Measurements from ENCODE around the gene HLF. TPM values are rescaled to one million over a fixed set of nuclear protein-coding genes. Genes with fewer than 3 reads are reported as not detected.

Gene HLF
- total and polyA plus RNA-seq, 2 experiments from 2014 or later: 0.09 TPM; not detected in 1

DNA sequence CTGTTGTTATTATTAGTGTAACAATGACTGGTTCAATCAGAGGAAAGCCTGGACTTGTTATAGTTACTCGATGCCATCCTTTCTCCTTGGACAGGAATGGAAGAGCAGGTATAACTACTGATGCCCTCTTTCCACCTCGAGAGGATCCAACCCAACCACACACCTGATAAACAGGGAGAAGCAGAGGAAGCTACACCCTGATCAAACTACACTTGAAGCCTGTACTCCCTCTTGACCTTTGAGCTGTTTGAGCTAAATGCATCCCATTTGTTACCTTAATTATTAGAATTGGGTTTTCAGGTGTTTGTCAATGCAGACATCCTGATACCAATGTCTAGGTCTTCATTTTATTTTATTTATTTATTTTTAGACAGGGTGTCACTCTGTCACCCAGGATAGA, 23.7 kb upstream of the HLF start:
- DNase-seq: no peak
- 49 to 57% methylated on average over 2 of the region's 2 CpGs for WGBS, 2 experiments (ENCODE audit: low coverage in 1 of 2, low lambda C conversion rate in 2 of 2, missing lambda C conversion rate in 2 of 2)
- Histone ChIP-seq H3K9me2 (ENCODE audit: insufficient read depth) (no peaks in the 10 kb centered on the region), H4K20me1 (ENCODE audit: insufficient read depth) (no peaks in the 10 kb centered on the region), H3K4me2 (ENCODE audit: unreplicated experiment) (no peak overlapping the region), H3K36me3 (ENCODE audit: low read depth) (no peaks in the 10 kb centered on the region), H3K9me3 (ENCODE audit: low read depth) (no peaks in the 10 kb centered on the region), H3K27me3 (replicated peaks; ENCODE audit: insufficient read depth) (peaks cover 26% of the 10 kb centered on the region; the same call in 1 of the 2 replicates), H3K27ac (no peak overlapping the region), H3K4me3 (no peak overlapping the region), H2AFZ (no peak overlapping the region), H3K4me1 (ENCODE audit: insufficient read depth) (peaks cover 15% of the 10 kb centered on the region; the same call in 1 of the 2 replicates), H3F3A (ENCODE audit: insufficient read depth) (peaks cover 8% of the 10 kb centered on the region; the same call in 1 of the 2 replicates), H3K79me2 (ENCODE audit: insufficient read depth) (no peaks in the 10 kb centered on the region), H3K9ac (no peak overlapping the region)
- no peak for TF ChIP-seq EZH2 (IDR thresholded peaks at IDR 0.05; ENCODE audit: insufficient read depth, poor library complexity, severe bottlenecking)
- no peak for TF ChIP-seq EZH2phosphoT487 (IDR thresholded peaks at IDR 0.05; ENCODE audit: insufficient read depth, low read depth)
- in situ Hi-C loops (cut with MboI): no loop called here

- DNase-seq: no peak
- no peak overlapping the region for H3K9ac ChIP-seq
- no peaks in the 10 kb centered on the region for H4K20me1 ChIP-seq (ENCODE audit: insufficient read depth)
- no peak overlapping the region for H2AFZ ChIP-seq
- no peaks in the 10 kb centered on the region for H3K9me2 ChIP-seq (ENCODE audit: insufficient read depth)
- no peaks in the 10 kb centered on the region for H3K9me3 ChIP-seq (ENCODE audit: low read depth)
- TF ChIP-seq EZH2 (IDR thresholded peaks at IDR 0.05; ENCODE audit: insufficient read depth, poor library complexity, severe bottlenecking) (no peak), EZH2phosphoT487 (IDR thresholded peaks at IDR 0.05; ENCODE audit: insufficient read depth, low read depth) (no peak)
- 1 to 2% methylated on average over 2 of the region's 2 CpGs for WGBS, 2 experiments (ENCODE audit: low coverage in 1 of 2, low lambda C conversion rate in 2 of 2, missing lambda C conversion rate in 2 of 2)
- in situ Hi-C loops (cut with MboI): no loop called here
- no peak overlapping the region for H3K27ac ChIP-seq
- H3K79me2 ChIP-seq (ENCODE audit: insufficient read depth): no peaks in the 10 kb centered on the region
- no peak overlapping the region for H3K4me3 ChIP-seq
- peaks cover 11% of the 10 kb centered on the region; the same call in 1 of the 2 replicates for H3K4me1 ChIP-seq (ENCODE audit: insufficient read depth)
- no peaks in the 10 kb centered on the region for H3K36me3 ChIP-seq (ENCODE audit: low read depth)
- no peak overlapping the region for H3K4me2 ChIP-seq (ENCODE audit: unreplicated experiment)
- H3F3A ChIP-seq (ENCODE audit: insufficient read depth): peaks cover 3% of the 10 kb centered on the region; the same call in 1 of the 2 replicates
- peaks cover 16% of the 10 kb centered on the region; the same call in 1 of the 2 replicates for H3K27me3 ChIP-seq (replicated peaks; ENCODE audit: insufficient read depth)
Observed at GRCh38 chr17:55242476-55242875, 22.3 kb upstream of the HLF start.

- 19 to 26% methylated on average over 3 of the region's 3 CpGs for WGBS, 2 experiments (ENCODE audit: low coverage in 1 of 2, low lambda C conversion rate in 2 of 2, missing lambda C conversion rate in 2 of 2)
- no peaks in the 10 kb centered on the region for H3K4me1 ChIP-seq (ENCODE audit: insufficient read depth)
- H4K20me1 ChIP-seq (ENCODE audit: insufficient read depth): no peaks in the 10 kb centered on the region
- no peaks in the 10 kb centered on the region for H3K79me2 ChIP-seq (ENCODE audit: insufficient read depth)
- H2AFZ ChIP-seq: no peak overlapping the region
- no peak overlapping the region for H3K27ac ChIP-seq
- H3K4me3 ChIP-seq: no peak overlapping the region
- no peak for TF ChIP-seq EZH2phosphoT487 (IDR thresholded peaks at IDR 0.05; ENCODE audit: insufficient read depth, low read depth)
- TF ChIP-seq EZH2 (IDR thresholded peaks at IDR 0.05; ENCODE audit: insufficient read depth, poor library complexity, severe bottlenecking): no peak
- H3K36me3 ChIP-seq (ENCODE audit: low read depth): no peaks in the 10 kb centered on the region
- no peak for DNase-seq
- in situ Hi-C loops (cut with MboI): no loop called here
- no peak overlapping the region for H3K4me2 ChIP-seq (ENCODE audit: unreplicated experiment)
- H3K27me3 ChIP-seq (replicated peaks; ENCODE audit: insufficient read depth): peaks cover 16% of the 10 kb centered on the region; the same call in 1 of the 2 replicates
- no peak overlapping the region for H3K9ac ChIP-seq
- H3K9me3 ChIP-seq (ENCODE audit: low read depth): no peaks in the 10 kb centered on the region
- H3K9me2 ChIP-seq (ENCODE audit: insufficient read depth): no peaks in the 10 kb centered on the region
- H3F3A ChIP-seq (ENCODE audit: insufficient read depth): no peaks in the 10 kb centered on the region
Observed at GRCh38 chr17:55245986-55246385, 18.8 kb upstream of the HLF start.

GRCh38 chr17:55246583-55246982, 18.2 kb upstream of the HLF start:
- no peak overlapping the region for H3K27ac ChIP-seq
- DNase-seq: no peak
- no peaks in the 10 kb centered on the region for H3F3A ChIP-seq (ENCODE audit: insufficient read depth)
- H3K4me1 ChIP-seq (ENCODE audit: insufficient read depth): no peaks in the 10 kb centered on the region
- H3K9me3 ChIP-seq (ENCODE audit: low read depth): no peaks in the 10 kb centered on the region
- no peaks in the 10 kb centered on the region for H3K36me3 ChIP-seq (ENCODE audit: low read depth)
- no peak overlapping the region for H2AFZ ChIP-seq
- in situ Hi-C loops (cut with MboI): no loop called here
- H3K79me2 ChIP-seq (ENCODE audit: insufficient read depth): no peaks in the 10 kb centered on the region
- H3K9me2 ChIP-seq (ENCODE audit: insufficient read depth): no peaks in the 10 kb centered on the region
- peaks cover 16% of the 10 kb centered on the region; the same call in 1 of the 2 replicates for H3K27me3 ChIP-seq (replicated peaks; ENCODE audit: insufficient read depth)
- no peak overlapping the region for H3K4me2 ChIP-seq (ENCODE audit: unreplicated experiment)
- H3K9ac ChIP-seq: no peak overlapping the region
- 21 to 22% methylated on average over 1 of the region's 1 CpG for WGBS, 2 experiments (ENCODE audit: low coverage in 1 of 2, low lambda C conversion rate in 2 of 2, missing lambda C conversion rate in 2 of 2)
- no peaks in the 10 kb centered on the region for H4K20me1 ChIP-seq (ENCODE audit: insufficient read depth)
- TF ChIP-seq EZH2phosphoT487 (IDR thresholded peaks at IDR 0.05; ENCODE audit: insufficient read depth, low read depth): no peak
- TF ChIP-seq EZH2 (IDR thresholded peaks at IDR 0.05; ENCODE audit: insufficient read depth, poor library complexity, severe bottlenecking): no peak
- no peak overlapping the region for H3K4me3 ChIP-seq

DNA sequence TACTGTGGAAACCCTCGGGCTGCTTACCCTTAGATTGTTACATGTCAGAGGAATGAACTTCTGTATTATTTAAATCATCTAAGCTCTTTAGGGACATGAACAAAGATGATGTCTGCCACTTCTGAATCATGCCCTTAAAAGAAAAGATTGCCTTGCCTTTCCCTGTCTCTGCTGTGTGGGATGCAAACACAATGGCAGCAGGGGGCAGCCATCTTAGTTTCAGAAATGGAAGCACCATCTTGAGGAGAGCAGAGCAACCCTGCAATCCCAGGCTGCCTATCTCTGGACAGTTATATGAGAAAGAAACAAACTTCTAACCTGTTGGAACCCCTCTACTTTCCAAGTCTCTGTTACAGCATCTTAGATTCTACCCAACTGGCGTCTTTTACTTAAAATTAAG, 16.7 kb upstream of the HLF start:
- no peak for TF ChIP-seq EZH2phosphoT487 (IDR thresholded peaks at IDR 0.05; ENCODE audit: insufficient read depth, low read depth)
- no peak for TF ChIP-seq EZH2 (IDR thresholded peaks at IDR 0.05; ENCODE audit: insufficient read depth, poor library complexity, severe bottlenecking)
- WGBS, 2 experiments (ENCODE audit: low coverage in 1 of 2, low lambda C conversion rate in 2 of 2, missing lambda C conversion rate in 2 of 2): 19 to 23% methylated on average over 2 of the region's 2 CpGs

More for the DNA sequence above, 16.7 kb upstream of the HLF start:
- Histone ChIP-seq H3K36me3 (ENCODE audit: low read depth) (no peaks in the 10 kb centered on the region), H3F3A (ENCODE audit: insufficient read depth) (no peaks in the 10 kb centered on the region), H3K4me1 (ENCODE audit: insufficient read depth) (no peaks in the 10 kb centered on the region), H4K20me1 (ENCODE audit: insufficient read depth) (no peaks in the 10 kb centered on the region), H3K4me3 (no peak overlapping the region), H3K27ac (no peak overlapping the region), H2AFZ (no peak overlapping the region), H3K4me2 (ENCODE audit: unreplicated experiment) (no peak overlapping the region), H3K9ac (no peak overlapping the region), H3K79me2 (ENCODE audit: insufficient read depth) (no peaks in the 10 kb centered on the region), H3K9me3 (ENCODE audit: low read depth) (no peaks in the 10 kb centered on the region), H3K9me2 (ENCODE audit: insufficient read depth) (no peaks in the 10 kb centered on the region), H3K27me3 (replicated peaks; ENCODE audit: insufficient read depth) (0 out of 2 replicates have a peak, but pooled peaks cover 9% of the 10 kb centered on the region)
- DNase-seq: no peak
- in situ Hi-C loops (cut with MboI): no loop called here

Measured in GM23248 (cell line).